NB4 (cell line): Measurements from ENCODE around the gene BOC.

ENCODE experiments used
- MYC ChIP-seq: IDR thresholded peaks from 2 replicates; pipeline ENCODE4 v1.6.1; 2011; ENCODE audit warnings: low read depth, low read length
- POLR2A ChIP-seq: IDR thresholded peaks from 2 replicates; pipeline ENCODE4 v1.6.1; 2011; ENCODE audit warnings: mild to moderate bottlenecking; ENCODE audit not compliant: insufficient read length; ENCODE audit errors: extremely low read depth
- TF ChIP-seq, protein P1 (sequence below): IDR thresholded peaks from one replicate; pipeline ENCODE4 v1.5.1; 2012; ENCODE audit warnings: low read depth, low read length
- TF ChIP-seq, protein P2 (sequence below): IDR thresholded peaks from 2 replicates; pipeline ENCODE4 v1.6.1; 2011; ENCODE audit warnings: low read depth, low read length

DNA sequence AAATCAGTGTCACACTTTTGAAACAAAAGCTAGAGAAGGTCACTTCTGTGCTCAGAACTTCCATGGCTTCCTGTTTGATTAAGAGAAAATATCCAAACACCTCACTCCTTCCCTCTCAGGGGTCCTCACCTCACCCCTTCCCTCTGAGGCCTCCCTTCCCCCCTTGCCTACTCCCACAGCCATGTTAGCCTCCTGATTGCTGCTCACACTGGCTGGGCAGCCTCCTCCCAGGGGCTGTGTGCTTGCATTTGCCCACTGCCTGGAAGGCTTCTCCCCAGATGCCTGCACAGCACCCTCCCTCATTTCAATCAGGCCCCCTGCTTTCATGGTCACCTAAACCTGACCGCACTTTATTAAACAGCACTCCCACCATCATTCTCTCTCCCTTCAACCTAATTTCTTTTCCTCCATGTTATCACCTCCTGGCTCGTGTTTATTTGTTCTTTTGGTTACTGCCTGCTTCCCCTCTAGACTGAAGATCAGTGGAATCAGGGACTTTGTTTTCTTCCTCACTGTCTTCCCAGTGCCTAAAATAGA lies 10.4 kb downstream of the BOC start:
- TF ChIP-seq, protein P1, sequence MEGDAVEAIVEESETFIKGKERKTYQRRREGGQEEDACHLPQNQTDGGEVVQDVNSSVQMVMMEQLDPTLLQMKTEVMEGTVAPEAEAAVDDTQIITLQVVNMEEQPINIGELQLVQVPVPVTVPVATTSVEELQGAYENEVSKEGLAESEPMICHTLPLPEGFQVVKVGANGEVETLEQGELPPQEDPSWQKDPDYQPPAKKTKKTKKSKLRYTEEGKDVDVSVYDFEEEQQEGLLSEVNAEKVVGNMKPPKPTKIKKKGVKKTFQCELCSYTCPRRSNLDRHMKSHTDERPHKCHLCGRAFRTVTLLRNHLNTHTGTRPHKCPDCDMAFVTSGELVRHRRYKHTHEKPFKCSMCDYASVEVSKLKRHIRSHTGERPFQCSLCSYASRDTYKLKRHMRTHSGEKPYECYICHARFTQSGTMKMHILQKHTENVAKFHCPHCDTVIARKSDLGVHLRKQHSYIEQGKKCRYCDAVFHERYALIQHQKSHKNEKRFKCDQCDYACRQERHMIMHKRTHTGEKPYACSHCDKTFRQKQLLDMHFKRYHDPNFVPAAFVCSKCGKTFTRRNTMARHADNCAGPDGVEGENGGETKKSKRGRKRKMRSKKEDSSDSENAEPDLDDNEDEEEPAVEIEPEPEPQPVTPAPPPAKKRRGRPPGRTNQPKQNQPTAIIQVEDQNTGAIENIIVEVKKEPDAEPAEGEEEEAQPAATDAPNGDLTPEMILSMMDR = no peak
- TF ChIP-seq POLR2A (no peak), MYC (no peak)
- TF ChIP-seq, protein P2, sequence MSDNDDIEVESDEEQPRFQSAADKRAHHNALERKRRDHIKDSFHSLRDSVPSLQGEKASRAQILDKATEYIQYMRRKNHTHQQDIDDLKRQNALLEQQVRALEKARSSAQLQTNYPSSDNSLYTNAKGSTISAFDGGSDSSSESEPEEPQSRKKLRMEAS = no peak
